GM12878 (cell line): Measurements from ENCODE around the gene CXXC1.

Source experiments
- BHLHE40 ChIP-seq, 2 experiments: fragments of 450-650 bp in 1 of 2; IDR thresholded peaks; 2 replicates each; pipeline ENCODE4 v1.6.1; 2011 to 2017; ENCODE audit warnings: low read depth in 2 of 2, borderline replicate concordance in 1 of 2, improper control_type of control experiment in 1 of 2, low read length in 1 of 2, mild to moderate bottlenecking in 1 of 2
- PML ChIP-seq: IDR thresholded peaks from 2 replicates; pipeline ENCODE4 v1.6.1; 2012; ENCODE audit warnings: low read length, inconsistent platforms
- POLR2A ChIP-seq: IDR thresholded peaks from 2 replicates; pipeline ENCODE4 v1.6.1; 2011; ENCODE audit warnings: low read depth, mild to moderate bottlenecking, low read length
- REST ChIP-seq: IDR thresholded peaks from 2 replicates; pipeline ENCODE4 v1.6.1; 2012; ENCODE audit warnings: mild to moderate bottlenecking, low read depth, low read length
- YY1 ChIP-seq: IDR thresholded peaks from 2 replicates; pipeline ENCODE4 v1.6.1; 2011; ENCODE audit warnings: low read depth, mild to moderate bottlenecking, low read length

GRCh38 chr18:50285631-50286321 lies 1.7 kb downstream of the CXXC1 start:
- TF ChIP-seq PML, result no peak
- TF ChIP-seq BHLHE40 (IDR thresholded peaks at IDR 0.05; ENCODE audit: borderline replicate concordance in 1 of 2, low read depth in 2 of 2, low read length in 1 of 2), result no peak
- no peak for TF ChIP-seq YY1
- no peak for TF ChIP-seq POLR2A
- no peak for TF ChIP-seq REST
